ENCODE data around the gene FAAP100.

Gene FAAP100

DNA sequence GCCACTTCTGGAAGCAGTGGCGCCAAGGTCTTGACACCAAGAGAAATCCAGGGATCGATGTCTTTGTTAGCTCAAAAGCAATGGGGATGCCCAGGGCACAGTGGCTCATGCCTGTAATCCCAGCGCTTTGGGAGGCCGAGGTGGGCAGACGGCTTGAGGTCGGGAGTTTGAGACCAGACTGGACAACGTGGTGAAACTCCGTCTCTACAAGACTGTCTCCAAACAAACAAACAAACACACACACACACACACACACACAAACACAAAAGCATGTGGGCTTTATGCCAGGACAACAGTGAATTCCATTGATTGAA lies 22.4 kb upstream of the FAAP100 start:
- Histone ChIP-seq H3K9me3 (ENCODE audit: control insufficient read depth, insufficient read depth, low read length) (no peaks in the 10 kb centered on the region), H3K27me3 (ENCODE audit: control insufficient read depth, insufficient read depth, low read length) (no peaks in the 10 kb centered on the region), H3K9ac (ENCODE audit: low read depth, low read length) (no peak overlapping the region), H3K4me1 (ENCODE audit: control insufficient read depth, insufficient read depth, low read length) (no peaks in the 10 kb centered on the region), H3K4me3 (ENCODE audit: low read depth, low read length) (no peak overlapping the region), H3K36me3 (ENCODE audit: control insufficient read depth, insufficient read depth, low read length) (peaks cover 75% of the 10 kb centered on the region), H3K27ac (ENCODE audit: low read depth, low read length) (no peak overlapping the region)

DNA sequence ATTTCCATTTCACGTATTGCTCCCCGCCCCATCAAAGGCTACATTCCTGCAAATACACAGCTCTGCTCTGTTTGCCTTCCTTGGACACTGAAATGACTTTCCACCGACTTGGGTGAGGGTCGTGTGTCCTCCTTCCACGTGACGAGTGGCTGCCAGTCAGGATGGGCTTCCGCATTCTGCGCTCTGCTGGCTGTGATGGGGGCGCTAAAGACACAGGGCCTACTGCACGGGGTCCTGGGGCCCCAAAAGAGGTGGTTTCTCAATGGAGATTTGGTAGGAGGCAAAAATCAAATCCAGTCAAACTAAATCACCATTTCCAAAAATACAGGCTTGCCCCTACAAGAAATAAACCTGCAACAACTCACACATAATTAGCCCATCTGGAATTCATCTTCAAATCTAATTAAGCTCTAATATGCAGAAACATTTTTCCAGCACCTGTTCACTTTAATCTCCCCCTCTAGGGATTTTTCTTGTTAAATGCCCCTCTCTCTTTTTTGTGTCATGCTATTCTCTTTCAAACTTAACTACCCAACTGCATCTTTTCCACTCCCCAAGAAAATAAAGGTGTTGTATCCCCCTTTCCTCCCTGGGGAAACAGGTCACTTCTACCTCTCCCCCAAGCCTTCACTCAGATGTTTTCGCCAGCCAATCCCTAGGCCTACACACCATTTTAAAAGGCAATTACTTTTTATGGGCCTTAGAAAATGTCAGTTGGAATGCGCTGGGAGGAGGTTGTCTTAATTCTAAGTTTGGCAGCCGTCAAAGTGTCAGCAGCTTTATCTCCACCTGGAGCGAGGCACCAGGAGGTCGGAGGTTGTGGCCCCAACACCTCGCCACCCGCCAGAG lies 21.9 kb upstream of the FAAP100 start:
- Histone ChIP-seq H3K9ac (ENCODE audit: low read depth, low read length) (no peak overlapping the region), H3K27me3 (ENCODE audit: control insufficient read depth, insufficient read depth, low read length) (no peaks in the 10 kb centered on the region), H3K4me3 (ENCODE audit: low read depth, low read length) (no peak overlapping the region), H3K27ac (ENCODE audit: low read depth, low read length) (no peak overlapping the region), H3K9me3 (ENCODE audit: control insufficient read depth, insufficient read depth, low read length) (no peaks in the 10 kb centered on the region), H3K4me1 (ENCODE audit: control insufficient read depth, insufficient read depth, low read length) (no peaks in the 10 kb centered on the region), H3K36me3 (ENCODE audit: control insufficient read depth, insufficient read depth, low read length) (peaks cover 75% of the 10 kb centered on the region)

DNA sequence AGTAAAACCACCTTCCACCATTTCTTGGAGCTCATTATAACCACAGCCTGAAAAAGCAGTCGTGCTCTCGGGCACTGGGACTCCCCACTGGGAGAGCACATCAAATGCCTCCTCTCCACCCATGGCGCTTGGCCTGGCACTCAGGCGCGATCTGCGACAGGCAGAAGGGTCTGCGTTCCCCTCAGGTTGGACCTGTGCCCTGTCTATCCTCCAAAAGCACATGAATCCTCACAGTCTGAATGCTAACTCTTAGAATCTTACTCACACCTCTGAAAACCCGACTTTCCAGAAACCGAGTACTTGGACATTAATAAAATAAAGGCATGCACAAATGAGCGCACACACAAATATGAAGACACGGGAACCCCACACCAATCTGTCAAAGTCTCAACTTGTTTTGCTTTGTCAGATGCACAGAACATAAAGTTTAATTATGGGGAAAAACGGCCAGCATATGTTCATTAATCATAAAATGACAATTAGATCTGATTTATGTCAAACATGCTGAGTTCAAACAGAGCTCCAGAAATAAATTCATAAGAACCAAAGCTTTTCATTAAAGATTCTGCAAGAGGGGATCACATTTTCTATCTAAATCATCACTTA lies 20.5 kb upstream of the FAAP100 start:
- no peak overlapping the region for H3K27ac ChIP-seq (ENCODE audit: low read depth, low read length)
- no peaks in the 10 kb centered on the region for H3K9me3 ChIP-seq (ENCODE audit: control insufficient read depth, insufficient read depth, low read length)
- peaks cover 79% of the 10 kb centered on the region for H3K36me3 ChIP-seq (ENCODE audit: control insufficient read depth, insufficient read depth, low read length)
- H3K4me3 ChIP-seq (ENCODE audit: low read depth, low read length) = no peak overlapping the region
- no peaks in the 10 kb centered on the region for H3K4me1 ChIP-seq (ENCODE audit: control insufficient read depth, insufficient read depth, low read length)
- H3K27me3 ChIP-seq (ENCODE audit: control insufficient read depth, insufficient read depth, low read length) = no peaks in the 10 kb centered on the region
- H3K9ac ChIP-seq (ENCODE audit: low read depth, low read length) = no peak overlapping the region

DNA sequence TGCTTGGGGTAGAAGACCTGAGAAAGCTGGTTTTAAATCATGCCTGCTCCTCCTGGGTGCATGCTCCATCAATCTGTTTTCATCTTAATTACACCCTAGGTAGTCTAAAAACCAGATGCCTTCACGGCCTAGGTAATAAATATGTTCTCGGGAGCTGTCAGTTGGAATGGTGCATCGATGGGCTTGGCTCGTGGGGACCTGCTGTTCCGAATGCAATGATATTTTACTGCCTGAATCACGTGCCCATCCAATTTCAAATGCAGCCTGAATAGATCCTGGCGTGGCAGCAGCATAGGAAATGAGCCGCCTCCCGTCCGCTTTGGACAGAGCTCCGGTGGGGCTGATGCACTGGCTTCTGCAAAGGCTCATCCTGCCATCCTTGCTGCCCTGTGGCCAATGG lies 18.8 kb upstream of the FAAP100 start:
- Histone ChIP-seq H3K9ac (ENCODE audit: low read depth, low read length) (no peak overlapping the region), H3K4me3 (ENCODE audit: low read depth, low read length) (no peak overlapping the region), H3K36me3 (ENCODE audit: control insufficient read depth, insufficient read depth, low read length) (peaks cover 87% of the 10 kb centered on the region), H3K27me3 (ENCODE audit: control insufficient read depth, insufficient read depth, low read length) (no peaks in the 10 kb centered on the region), H3K27ac (ENCODE audit: low read depth, low read length) (no peak overlapping the region), H3K4me1 (ENCODE audit: control insufficient read depth, insufficient read depth, low read length) (no peaks in the 10 kb centered on the region), H3K9me3 (ENCODE audit: control insufficient read depth, insufficient read depth, low read length) (no peaks in the 10 kb centered on the region)

DNA sequence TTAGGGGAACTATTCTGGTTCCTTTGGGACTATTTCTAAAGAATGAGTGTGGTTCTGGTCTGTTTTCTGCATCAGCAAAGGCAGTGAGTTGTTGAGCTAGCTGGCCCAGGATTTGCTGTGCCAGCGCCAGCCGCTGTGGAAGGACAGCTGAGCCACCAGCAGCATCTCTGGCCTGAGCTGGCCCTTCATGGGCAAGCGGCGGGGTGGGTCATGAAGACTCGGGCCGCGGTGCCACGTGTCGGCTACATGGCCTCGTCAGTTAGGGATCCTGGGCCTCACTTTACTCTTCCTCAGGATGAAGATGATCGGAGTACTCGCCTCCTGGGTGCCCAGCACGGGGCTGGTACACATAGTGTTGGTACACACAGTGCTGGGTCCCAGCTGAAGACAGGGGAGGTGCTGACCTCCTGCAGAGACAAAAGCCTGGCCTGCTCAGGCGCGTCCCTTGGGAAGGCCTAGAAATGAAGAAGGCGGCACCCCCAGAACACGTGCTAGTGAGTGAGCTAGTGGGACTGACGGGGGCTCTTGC lies 17.9 kb upstream of the FAAP100 start:
- no peaks in the 10 kb centered on the region for H3K27me3 ChIP-seq (ENCODE audit: control insufficient read depth, insufficient read depth, low read length)
- H3K9me3 ChIP-seq (ENCODE audit: control insufficient read depth, insufficient read depth, low read length) = no peaks in the 10 kb centered on the region
- H3K27ac ChIP-seq (ENCODE audit: low read depth, low read length) = no peak overlapping the region
- H3K4me1 ChIP-seq (ENCODE audit: control insufficient read depth, insufficient read depth, low read length) = no peaks in the 10 kb centered on the region
- peaks cover 89% of the 10 kb centered on the region for H3K36me3 ChIP-seq (ENCODE audit: control insufficient read depth, insufficient read depth, low read length)
- H3K4me3 ChIP-seq (ENCODE audit: low read depth, low read length) = no peak overlapping the region
- H3K9ac ChIP-seq (ENCODE audit: low read depth, low read length) = no peak overlapping the region

DNA sequence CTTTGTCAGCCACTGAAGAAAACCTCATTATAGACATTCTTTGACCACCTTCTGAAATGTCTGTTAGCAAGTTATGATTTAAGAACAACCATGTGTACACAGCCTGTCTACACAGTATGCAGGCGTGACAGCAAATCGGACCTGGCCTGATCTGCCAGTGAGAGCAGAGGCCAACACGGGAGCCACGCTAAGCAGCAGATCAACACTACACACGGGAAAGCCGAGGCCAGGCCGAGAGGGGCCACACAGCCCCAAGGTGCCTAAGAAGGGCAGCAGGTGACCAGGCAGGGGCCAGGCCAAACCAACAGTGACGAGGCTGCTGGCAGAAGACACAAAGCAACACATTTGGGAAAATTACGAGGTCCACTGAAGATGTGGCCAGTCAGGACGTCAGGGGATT lies 16.3 kb upstream of the FAAP100 start:
- Histone ChIP-seq H3K27ac (ENCODE audit: low read depth, low read length) (no peak overlapping the region), H3K4me3 (ENCODE audit: low read depth, low read length) (no peak overlapping the region), H3K36me3 (ENCODE audit: control insufficient read depth, insufficient read depth, low read length) (peaks cover 92% of the 10 kb centered on the region)

DNA sequence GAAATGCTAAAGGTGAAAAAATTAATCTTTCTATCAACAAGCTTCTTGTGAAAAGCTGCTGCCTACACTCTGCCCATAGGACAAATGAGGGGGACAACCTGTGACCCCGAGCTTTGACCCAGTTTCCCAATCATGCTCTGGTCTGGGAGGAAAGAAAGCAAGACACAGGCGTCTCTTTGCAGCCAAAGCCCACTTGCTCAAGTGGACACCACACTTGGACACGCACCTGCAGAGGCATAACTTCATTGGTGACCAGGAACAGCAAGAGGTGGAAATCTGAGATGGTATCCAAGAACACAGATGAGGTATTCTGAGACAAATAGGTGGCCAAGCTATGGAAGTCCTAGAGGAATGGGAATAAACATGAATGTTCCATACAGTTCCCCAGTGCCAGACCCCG lies 15.0 kb upstream of the FAAP100 start:
- Histone ChIP-seq H3K4me3 (ENCODE audit: low read depth, low read length) (no peak overlapping the region), H3K27ac (ENCODE audit: low read depth, low read length) (peak overlapping the region; percentile 55), H3K36me3 (ENCODE audit: control insufficient read depth, insufficient read depth, low read length) (peaks cover 93% of the 10 kb centered on the region), H3K9ac (ENCODE audit: low read depth, low read length) (no peak overlapping the region), H3K27me3 (ENCODE audit: control insufficient read depth, insufficient read depth, low read length) (no peaks in the 10 kb centered on the region), H3K9me3 (ENCODE audit: control insufficient read depth, insufficient read depth, low read length) (no peaks in the 10 kb centered on the region), H3K4me1 (ENCODE audit: control insufficient read depth, insufficient read depth, low read length) (no peaks in the 10 kb centered on the region)

More for the DNA sequence above, 16.3 kb upstream of the FAAP100 start:
- Histone ChIP-seq H3K27me3 (ENCODE audit: control insufficient read depth, insufficient read depth, low read length) (no peaks in the 10 kb centered on the region), H3K9me3 (ENCODE audit: control insufficient read depth, insufficient read depth, low read length) (no peaks in the 10 kb centered on the region), H3K9ac (ENCODE audit: low read depth, low read length) (no peak overlapping the region), H3K4me1 (ENCODE audit: control insufficient read depth, insufficient read depth, low read length) (no peaks in the 10 kb centered on the region)

DNA sequence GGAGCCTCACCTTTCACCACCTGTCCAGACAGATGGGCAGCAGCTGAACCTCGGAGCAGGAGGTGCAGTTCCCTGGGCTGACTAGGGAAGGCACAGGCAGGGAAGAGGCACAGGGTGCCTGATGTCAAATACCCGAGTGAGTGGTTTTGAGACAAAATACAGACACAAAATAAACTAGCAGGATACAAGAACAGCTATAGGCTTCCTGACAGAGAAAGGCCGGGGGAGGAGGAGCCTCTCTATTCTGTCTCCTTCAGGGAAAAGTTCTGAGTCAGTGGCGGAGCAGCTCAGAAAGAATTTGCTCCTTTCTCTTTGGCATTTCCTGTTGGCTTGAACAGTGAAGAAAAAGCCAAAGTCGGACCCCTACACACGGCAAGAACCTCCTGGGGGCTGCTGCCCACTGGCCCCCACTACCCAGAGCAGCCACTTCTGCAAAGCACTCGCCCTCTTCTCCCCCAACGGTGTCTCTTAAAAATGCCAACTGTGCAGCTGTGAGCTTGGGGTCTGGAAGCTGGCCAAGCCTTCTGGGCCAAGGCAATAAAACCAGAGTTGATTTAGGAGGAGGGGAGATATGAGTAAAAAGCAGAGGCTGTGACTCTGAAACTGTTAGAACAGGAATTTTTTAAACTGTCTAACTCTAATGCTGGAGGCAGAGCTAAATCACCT lies 14.4 kb upstream of the FAAP100 start:
- H3K36me3 ChIP-seq (ENCODE audit: control insufficient read depth, insufficient read depth, low read length) = peaks cover 95% of the 10 kb centered on the region
- no peak overlapping the region for H3K4me3 ChIP-seq (ENCODE audit: low read depth, low read length)

DNA sequence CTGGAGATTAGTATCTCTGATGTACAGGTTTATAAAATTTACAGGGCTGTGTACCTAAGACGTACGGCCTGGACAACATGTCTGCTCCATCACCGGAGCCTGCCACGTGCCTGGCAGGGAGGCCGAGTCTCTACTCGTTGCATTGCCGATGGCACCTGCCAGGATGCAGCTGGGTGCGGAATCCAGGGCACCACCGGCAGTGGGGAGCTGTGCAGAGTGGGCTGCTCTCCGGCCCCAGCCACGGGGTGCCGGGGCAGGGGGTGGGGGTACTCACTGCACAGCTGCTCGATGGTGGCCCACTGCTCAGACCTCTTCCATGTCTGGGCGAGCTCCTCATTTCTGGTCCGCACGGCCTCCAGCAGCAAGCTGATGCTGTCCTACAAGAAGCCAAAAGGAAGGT lies 13.1 kb upstream of the FAAP100 start:
- Histone ChIP-seq H3K9ac (ENCODE audit: low read depth, low read length) (no peak overlapping the region), H3K36me3 (ENCODE audit: control insufficient read depth, insufficient read depth, low read length) (peaks cover 95% of the 10 kb centered on the region), H3K27me3 (ENCODE audit: control insufficient read depth, insufficient read depth, low read length) (no peaks in the 10 kb centered on the region), H3K4me1 (ENCODE audit: control insufficient read depth, insufficient read depth, low read length) (no peaks in the 10 kb centered on the region), H3K4me3 (ENCODE audit: low read depth, low read length) (no peak overlapping the region), H3K9me3 (ENCODE audit: control insufficient read depth, insufficient read depth, low read length) (no peaks in the 10 kb centered on the region), H3K27ac (ENCODE audit: low read depth, low read length) (no peak overlapping the region)

More for the DNA sequence above, 14.4 kb upstream of the FAAP100 start:
- Histone ChIP-seq H3K9me3 (ENCODE audit: control insufficient read depth, insufficient read depth, low read length) (no peaks in the 10 kb centered on the region), H3K27me3 (ENCODE audit: control insufficient read depth, insufficient read depth, low read length) (no peaks in the 10 kb centered on the region), H3K27ac (ENCODE audit: low read depth, low read length) (peak overlapping the region; percentile 55), H3K4me1 (ENCODE audit: control insufficient read depth, insufficient read depth, low read length) (no peaks in the 10 kb centered on the region), H3K9ac (ENCODE audit: low read depth, low read length) (no peak overlapping the region)

DNA sequence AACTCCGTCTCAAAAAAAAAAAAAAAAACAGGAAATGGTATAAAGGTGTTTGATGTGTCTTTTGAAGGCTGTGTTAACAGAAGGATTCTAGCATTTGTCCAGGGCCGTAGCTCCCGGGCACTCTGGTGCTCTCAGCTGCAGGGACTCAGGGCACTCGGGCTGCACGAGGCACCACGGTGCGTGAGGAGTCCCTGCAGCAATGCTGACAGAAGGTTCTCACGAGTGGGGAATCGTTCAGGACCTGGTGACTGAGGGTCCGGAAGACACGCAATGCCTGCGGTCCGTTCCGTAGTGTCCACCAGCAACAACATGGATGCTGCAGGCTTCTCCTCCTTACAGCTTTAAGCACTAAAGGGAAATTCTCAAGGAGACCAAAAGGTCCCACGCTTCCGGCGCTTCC lies 12.6 kb upstream of the FAAP100 start:
- H3K4me1 ChIP-seq (ENCODE audit: control insufficient read depth, insufficient read depth, low read length) = no peaks in the 10 kb centered on the region
- H3K27me3 ChIP-seq (ENCODE audit: control insufficient read depth, insufficient read depth, low read length) = no peaks in the 10 kb centered on the region
- H3K4me3 ChIP-seq (ENCODE audit: low read depth, low read length) = no peak overlapping the region
- no peak overlapping the region for H3K27ac ChIP-seq (ENCODE audit: low read depth, low read length)
- no peaks in the 10 kb centered on the region for H3K9me3 ChIP-seq (ENCODE audit: control insufficient read depth, insufficient read depth, low read length)
- H3K36me3 ChIP-seq (ENCODE audit: control insufficient read depth, insufficient read depth, low read length) = peaks cover 93% of the 10 kb centered on the region
- no peak overlapping the region for H3K9ac ChIP-seq (ENCODE audit: low read depth, low read length)
